GM21528 (cell line): ENCODE measurements around the gene C1D.
"Not testable (repeated sequence)": the region's sequence is repeated elsewhere in the genome, so short reads cannot be mapped to it uniquely, and the experiment has no call there.

ENCODE experiments used
- ATAC-seq: cut with Tn5 transposase; IDR thresholded peaks from one replicate; pipeline ENCODE4 v1.9.1; 2021; ENCODE audit warnings: mild to moderate bottlenecking, moderate library complexity; ENCODE audit not compliant: unreplicated experiment, low FRiP score

The C1D gene

DNA sequence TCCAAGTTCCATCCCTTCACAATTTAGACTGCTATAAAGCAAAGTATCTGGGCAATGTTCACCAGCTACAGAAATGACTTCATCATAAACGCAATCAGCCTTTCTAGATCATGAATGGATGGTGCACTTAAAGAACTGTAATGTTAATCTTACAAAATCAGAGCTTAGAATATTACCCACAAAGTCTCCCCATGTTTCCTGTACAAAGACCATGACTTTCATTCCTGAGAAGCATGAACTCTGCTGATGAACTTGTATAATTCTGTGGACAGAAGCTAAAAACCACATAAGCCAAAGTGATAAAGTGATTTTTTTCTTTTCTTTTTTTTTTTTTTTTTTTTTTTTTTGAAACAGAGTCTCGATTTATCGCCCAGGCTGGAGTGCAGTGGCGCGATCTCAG, 53.3 kb downstream of the C1D start:
- no peak for ATAC-seq

DNA sequence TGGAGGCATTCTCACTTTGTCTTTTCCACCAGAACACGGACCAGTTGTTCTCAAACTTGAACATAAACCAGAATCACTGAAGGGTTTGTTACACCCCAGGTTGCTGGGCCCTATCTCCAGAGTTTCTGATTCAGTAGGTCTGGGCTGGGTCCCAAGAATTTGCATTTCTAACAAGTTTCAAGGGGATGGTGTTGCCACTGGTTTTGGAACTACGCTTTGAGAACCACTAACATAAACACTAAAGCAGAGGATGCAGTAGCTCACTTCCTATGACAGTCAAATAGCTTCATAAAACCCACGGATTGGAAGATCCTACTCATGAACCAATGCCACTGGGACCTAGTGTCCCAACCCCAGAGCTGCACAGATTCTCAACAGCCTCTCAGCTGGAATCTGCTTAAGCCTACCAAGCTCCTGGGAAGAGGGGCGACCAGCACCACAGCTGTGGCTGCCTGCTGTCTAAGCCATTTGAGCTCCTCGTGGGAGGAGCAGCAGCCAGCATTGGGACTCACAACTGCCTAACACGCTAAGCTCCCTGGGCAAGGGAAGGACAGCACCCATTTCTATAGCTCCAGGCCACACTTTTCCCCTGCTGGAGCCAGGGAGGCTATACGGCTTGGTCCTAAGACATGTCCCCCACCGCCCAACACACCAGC, 62.5 kb downstream of the C1D start:
- ATAC-seq, result no peak

DNA sequence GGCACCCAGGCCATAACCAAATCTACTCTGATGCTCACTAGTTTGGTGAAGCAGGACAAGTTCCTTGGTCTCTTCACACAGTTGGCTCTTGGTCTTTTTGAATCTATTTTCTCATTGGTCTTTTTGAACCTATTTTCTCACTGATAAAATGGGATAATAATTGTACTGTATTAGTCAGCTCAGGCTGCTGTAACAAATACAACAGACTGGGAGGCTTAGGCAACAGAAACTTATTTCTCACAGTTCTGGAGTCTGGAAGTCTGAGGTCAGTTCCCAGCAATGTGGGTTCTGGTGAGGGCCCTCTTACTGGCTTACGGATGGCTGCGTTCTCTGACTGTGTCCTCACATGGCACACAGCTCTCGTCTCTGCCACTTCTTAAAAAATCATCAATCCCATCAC, 63.5 kb downstream of the C1D start:
- ATAC-seq, result no peak

DNA sequence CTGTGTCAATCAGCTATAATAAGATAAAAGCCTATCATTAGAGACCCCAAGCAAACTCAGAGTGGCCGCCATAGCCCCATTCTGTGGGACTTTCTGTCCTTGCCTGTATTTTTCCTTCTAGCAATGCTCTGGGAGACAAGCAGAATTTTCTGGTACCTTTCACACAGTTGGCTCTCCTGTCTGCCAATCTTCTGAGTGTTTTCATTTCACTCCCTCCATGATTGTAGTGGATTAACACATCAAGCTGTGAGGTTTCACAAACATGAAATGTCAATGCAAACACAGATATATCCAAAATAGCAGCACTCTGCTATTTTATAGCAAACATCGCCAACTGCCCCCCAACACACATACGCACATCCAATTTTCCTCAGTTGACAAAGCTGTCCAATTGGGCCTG, 64.9 kb downstream of the C1D start:
- no peak for ATAC-seq

DNA sequence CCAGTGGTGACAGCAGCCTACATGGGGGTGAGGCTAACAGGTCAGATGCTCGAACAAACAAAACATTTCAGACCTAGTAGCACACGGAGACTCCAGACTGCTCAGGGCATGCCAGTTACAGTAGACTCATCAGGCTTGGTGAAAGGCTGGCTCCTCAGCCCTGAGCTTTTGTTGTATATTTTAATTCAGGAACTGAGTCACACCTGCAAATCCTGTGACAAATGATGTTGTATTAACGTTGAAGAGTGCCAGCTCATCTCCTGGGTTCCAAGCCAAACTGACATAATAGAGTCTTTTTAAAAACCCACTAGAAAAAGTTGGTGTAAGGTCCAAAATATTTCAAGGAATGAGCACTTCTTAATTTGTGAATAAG, 65.3 kb downstream of the C1D start:
- no peak for ATAC-seq

DNA sequence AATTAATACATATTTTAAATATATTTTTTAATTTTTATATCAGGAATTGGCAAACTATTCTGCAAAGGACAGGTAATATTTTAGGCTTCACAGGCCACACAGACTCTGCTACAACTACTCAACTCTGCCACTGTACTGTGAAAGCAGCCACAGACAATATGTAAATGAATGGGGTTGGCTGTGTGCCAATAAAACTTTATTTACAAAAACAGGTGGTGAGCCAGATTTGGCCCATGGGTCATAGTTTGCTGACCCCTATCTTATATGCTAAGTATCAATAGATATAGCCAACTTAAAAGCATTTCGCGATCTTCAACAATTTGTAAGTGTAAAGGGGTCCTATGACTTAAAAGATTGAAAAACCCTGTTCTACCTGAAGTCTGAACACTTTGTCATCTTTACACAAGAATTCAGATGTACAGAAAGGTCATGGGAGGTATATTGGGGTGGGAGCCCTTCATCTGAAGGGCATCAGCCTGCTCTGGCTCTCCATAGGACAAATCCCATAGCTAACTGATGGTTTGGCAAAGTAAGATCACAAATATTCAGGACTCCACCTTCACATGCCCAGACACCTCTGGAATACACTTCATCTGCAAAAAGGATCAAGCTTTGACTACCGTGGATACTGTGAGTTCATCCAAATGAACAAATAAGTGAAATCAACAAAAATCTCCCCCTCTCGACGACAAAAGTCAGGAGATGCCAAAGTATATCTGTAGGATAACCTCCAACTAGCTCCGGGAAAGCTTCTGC, 65.9 kb downstream of the C1D start:
- no peak for ATAC-seq

DNA sequence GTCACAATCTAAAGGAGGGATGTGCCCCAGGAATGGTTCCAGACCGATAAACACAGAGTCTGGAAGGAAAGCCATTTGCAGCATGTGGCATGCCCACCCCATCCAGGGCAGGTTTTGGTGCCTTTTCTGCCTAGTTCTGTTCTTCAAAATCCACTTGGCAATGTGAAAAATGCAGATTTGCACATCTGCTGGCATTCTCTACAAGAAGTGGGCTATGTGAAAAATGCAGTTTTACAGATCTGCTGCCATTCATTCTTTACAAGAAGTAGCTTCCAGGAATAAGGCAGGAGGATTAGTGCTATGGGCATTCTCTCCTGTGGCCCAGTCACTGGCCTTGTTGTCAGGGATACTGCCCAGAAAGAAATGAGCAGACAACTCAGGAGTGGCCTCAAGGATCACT, 68.1 kb downstream of the C1D start:
- no peak for ATAC-seq

DNA sequence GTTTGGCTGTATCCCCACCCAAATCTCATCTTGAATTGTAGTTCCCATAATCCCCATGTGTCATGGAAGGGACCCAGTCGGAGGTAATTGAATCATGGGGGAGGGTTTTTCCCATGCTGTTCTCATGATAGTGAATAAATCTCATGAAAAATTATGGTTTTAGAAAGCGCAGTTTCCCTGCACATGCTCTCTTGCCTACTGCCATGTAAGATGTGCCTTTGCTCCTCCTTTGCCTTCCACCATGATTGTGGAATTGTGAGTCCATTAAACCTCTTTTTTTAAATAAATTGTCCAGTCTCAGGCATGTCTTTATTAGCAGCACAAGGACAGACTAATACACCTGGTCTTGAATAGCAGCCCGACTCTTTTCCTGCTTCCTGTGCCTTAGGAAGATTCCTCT, 68.7 kb downstream of the C1D start:
- ATAC-seq, result not testable (repeated sequence)

DNA sequence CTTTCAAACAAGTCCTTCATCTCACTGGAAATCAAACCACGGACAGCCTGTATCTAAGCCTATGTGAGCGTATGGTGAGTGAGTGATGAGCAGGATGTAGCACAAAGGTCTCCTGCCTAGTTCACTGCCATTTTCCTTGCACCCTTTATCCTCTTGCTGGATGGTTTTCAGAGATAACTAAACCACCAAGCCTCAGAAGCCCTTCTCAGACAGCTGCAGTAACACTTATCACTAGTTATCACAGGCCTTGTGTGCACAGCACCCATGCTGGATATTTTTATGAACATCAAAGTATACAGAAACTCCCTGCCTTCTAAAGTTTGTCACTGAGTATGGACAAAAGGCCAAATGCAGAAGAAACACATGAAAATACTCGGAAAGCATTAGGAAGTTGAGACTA, 69.5 kb downstream of the C1D start:
- no peak for ATAC-seq

DNA sequence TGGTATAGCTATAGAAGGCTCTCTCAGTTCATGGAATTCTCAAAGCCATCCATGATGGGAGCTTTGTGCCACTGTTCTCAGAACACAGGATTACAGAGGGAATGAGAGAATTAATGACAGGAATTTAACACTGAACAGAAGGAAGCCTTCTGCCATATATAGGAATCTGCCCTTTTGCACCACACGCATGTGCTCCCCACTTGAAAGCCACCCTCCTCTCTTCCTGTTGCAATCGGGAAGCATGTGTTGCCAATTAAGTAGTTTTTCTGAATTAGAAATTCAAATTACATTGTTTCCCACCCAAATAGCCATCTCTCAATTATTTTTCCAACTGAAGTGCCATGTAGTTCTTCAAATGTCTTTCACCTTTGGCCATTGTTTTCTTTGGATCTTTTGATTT, 71.3 kb downstream of the C1D start:
- no peak for ATAC-seq
